Measurements from ENCODE around the gene OR13J1. TPM values are rescaled to one million over a fixed set of nuclear protein-coding genes. Genes with fewer than 3 reads are reported as not detected.

The OR13J1 gene
- total RNA-seq, 1 donor from 2014 or later, result not detected

- peak within 1 kb of the TSS; percentile 97 for H3K4me3 Mint-ChIP-seq (ENCODE audit: unreplicated experiment)
These were observed 41.0 kb downstream of the OR13J1 start, which contains the start of gene TMEM8B for GRCh38 chr9:35829084-35829763. Gene TMEM8B, plus strand, starts transcription at chr9:35829228. Its CDS starts 220 bp downstream, at chr9:35829448.

GRCh38 chr9:35828716-35829083 is 41.5 kb downstream of the OR13J1 start, which contains the start of gene FAM221B:
Gene FAM221B, minus strand, starts transcription at chr9:35828732. Its CDS starts 2,571 bp downstream, at chr9:35826161.
- Mint-ChIP-seq H3K4me3 (ENCODE audit: unreplicated experiment) (peak within 1 kb of the TSS; percentile 97), H3K27me3 (ENCODE audit: unreplicated experiment) (peaks cover 7% of the 10 kb centered on the region), H3K36me3 (ENCODE audit: unreplicated experiment) (no peaks in the 10 kb centered on the region), H3K9me3 (ENCODE audit: unreplicated experiment) (peaks cover 11% of the 10 kb centered on the region), H3K27ac (ENCODE audit: unreplicated experiment) (peak within 1 kb of the TSS; percentile 91), H3K4me1 (ENCODE audit: low read depth, unreplicated experiment) (peaks cover 34% of the 10 kb centered on the region)
- peak; percentile 35 for DNase-seq
- TF ChIP-seq, protein P1, sequence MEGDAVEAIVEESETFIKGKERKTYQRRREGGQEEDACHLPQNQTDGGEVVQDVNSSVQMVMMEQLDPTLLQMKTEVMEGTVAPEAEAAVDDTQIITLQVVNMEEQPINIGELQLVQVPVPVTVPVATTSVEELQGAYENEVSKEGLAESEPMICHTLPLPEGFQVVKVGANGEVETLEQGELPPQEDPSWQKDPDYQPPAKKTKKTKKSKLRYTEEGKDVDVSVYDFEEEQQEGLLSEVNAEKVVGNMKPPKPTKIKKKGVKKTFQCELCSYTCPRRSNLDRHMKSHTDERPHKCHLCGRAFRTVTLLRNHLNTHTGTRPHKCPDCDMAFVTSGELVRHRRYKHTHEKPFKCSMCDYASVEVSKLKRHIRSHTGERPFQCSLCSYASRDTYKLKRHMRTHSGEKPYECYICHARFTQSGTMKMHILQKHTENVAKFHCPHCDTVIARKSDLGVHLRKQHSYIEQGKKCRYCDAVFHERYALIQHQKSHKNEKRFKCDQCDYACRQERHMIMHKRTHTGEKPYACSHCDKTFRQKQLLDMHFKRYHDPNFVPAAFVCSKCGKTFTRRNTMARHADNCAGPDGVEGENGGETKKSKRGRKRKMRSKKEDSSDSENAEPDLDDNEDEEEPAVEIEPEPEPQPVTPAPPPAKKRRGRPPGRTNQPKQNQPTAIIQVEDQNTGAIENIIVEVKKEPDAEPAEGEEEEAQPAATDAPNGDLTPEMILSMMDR (IDR thresholded peaks at IDR 0.05; ENCODE audit: partially characterized antibody, unreplicated experiment), result no peak

More at GRCh38 chr9:35829084-35829763, 41.0 kb downstream of the OR13J1 start, which contains the start of gene TMEM8B:
- TF ChIP-seq, protein P1 (IDR thresholded peaks at IDR 0.05; ENCODE audit: partially characterized antibody, unreplicated experiment), result no peak
- Mint-ChIP-seq H3K27me3 (ENCODE audit: unreplicated experiment) (peaks cover 7% of the 10 kb centered on the region), H3K36me3 (ENCODE audit: unreplicated experiment) (no peaks in the 10 kb centered on the region), H3K9me3 (ENCODE audit: unreplicated experiment) (peaks cover 11% of the 10 kb centered on the region), H3K27ac (ENCODE audit: unreplicated experiment) (peak within 1 kb of the TSS; percentile 91), H3K4me1 (ENCODE audit: low read depth, unreplicated experiment) (peaks cover 38% of the 10 kb centered on the region)
- peak; percentile 98 for DNase-seq

DNA sequence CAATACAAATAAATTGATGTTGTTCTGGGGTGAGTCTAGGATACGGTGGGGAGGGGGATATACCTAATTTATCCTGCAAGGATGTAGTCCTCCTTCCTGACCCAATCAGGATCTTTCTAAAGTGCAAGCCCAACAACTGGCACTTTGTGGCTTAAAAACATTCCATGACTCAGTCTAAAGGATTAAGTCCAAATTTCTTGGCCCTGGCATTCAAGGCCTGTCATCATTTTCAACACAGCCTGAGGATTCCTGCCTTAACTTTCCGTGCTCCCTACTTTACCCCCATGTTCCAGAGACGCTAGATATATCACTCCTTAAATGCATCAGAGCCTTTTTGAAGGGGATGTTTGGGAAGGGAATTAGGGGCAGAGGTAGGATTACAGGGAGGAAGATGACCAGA is 42.7 kb downstream of the OR13J1 start:
- Mint-ChIP-seq H3K9me3 (ENCODE audit: unreplicated experiment) (peaks cover 11% of the 10 kb centered on the region), H3K4me1 (ENCODE audit: low read depth, unreplicated experiment) (peaks cover 32% of the 10 kb centered on the region), H3K36me3 (ENCODE audit: unreplicated experiment) (peaks cover 4% of the 10 kb centered on the region), H3K27me3 (ENCODE audit: unreplicated experiment) (peaks cover 9% of the 10 kb centered on the region), H3K27ac (ENCODE audit: unreplicated experiment) (peak overlapping the region; percentile 21), H3K4me3 (ENCODE audit: unreplicated experiment) (no peak overlapping the region)
- no peak for DNase-seq
- TF ChIP-seq, protein P1 (IDR thresholded peaks at IDR 0.05; ENCODE audit: partially characterized antibody, unreplicated experiment), result no peak

- Mint-ChIP-seq H3K4me1 (ENCODE audit: low read depth, unreplicated experiment) (peaks cover 32% of the 10 kb centered on the region), H3K27me3 (ENCODE audit: unreplicated experiment) (peaks cover 6% of the 10 kb centered on the region), H3K27ac (ENCODE audit: unreplicated experiment) (no peak overlapping the region), H3K36me3 (ENCODE audit: unreplicated experiment) (peaks cover 5% of the 10 kb centered on the region), H3K9me3 (ENCODE audit: unreplicated experiment) (peaks cover 10% of the 10 kb centered on the region), H3K4me3 (ENCODE audit: unreplicated experiment) (no peak overlapping the region)
- TF ChIP-seq, protein P1 (IDR thresholded peaks at IDR 0.05; ENCODE audit: partially characterized antibody, unreplicated experiment), result peak; percentile 66
- DNase-seq, result no peak
These were observed 44.0 kb downstream of the OR13J1 start for GRCh38 chr9:35826071-35826701.

DNA sequence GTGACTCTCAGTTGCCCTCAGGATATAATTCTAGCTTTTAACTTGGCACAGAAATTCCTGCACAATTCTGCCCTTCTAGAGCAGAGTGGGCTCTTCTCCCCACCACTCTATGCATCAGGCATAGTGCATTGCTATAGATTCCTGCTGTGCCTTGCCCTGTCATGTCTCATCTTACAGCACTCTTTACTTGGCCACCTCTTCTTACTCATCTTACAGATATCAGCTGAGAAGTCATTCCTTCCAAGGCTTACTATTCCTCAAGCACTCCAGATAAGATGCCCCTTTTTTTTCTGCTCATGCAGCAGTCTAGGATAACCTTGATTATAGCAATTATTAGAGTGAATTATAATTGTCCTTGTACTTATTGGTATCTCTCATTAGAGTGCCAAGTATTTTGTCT is 47.3 kb downstream of the OR13J1 start:
- Mint-ChIP-seq H3K27me3 (ENCODE audit: unreplicated experiment) (peaks cover 6% of the 10 kb centered on the region), H3K27ac (ENCODE audit: unreplicated experiment) (no peak overlapping the region), H3K9me3 (ENCODE audit: unreplicated experiment) (peaks cover 4% of the 10 kb centered on the region), H3K36me3 (ENCODE audit: unreplicated experiment) (peaks cover 5% of the 10 kb centered on the region), H3K4me1 (ENCODE audit: low read depth, unreplicated experiment) (peaks cover 17% of the 10 kb centered on the region), H3K4me3 (ENCODE audit: unreplicated experiment) (no peak overlapping the region)
- TF ChIP-seq, protein P1 (IDR thresholded peaks at IDR 0.05; ENCODE audit: partially characterized antibody, unreplicated experiment), result no peak
- DNase-seq, result no peak
